Naive B cell (primary cell): Measurements from ENCODE around the gene FBXO42. TPM values are rescaled to one million over a fixed set of nuclear protein-coding genes. Genes with fewer than 3 reads are reported as not detected.

Source experiments
- ATAC-seq, 2 donors: fragments of 150-1000 bp; cut with Tn5 transposase; 2 replicates each; pipeline ENCODE4 v1.10.0; 2021; ENCODE audit warnings: low read depth in 2 of 2, mild to moderate bottlenecking in 2 of 2, moderate library complexity in 2 of 2
- DNase-seq: peaks from one replicate; pipeline ENCODE4 v3.0.0; 2022
- H3K27ac Mint-ChIP-seq, 6 donors: one replicate each; pipeline ENCODE4 v1.8.0; 2020 to 2022; ENCODE audit warnings: mild to moderate bottlenecking in 6 of 6, mixed read lengths in 6 of 6, moderate library complexity in 5 of 6, inconsistent platforms in 2 of 6
- H3K27me3 Mint-ChIP-seq, 3 donors: one replicate each; pipeline ENCODE4 v1.8.0; 2021 to 2022; ENCODE audit warnings: mixed read lengths in 3 of 3, mild to moderate bottlenecking in 1 of 3
- H3K36me3 Mint-ChIP-seq, 2 donors: one replicate each; pipeline ENCODE4 v1.8.0; 2020 to 2022; ENCODE audit warnings: mixed read lengths in 2 of 2, inconsistent platforms in 1 of 2, mild to moderate bottlenecking in 1 of 2
- H3K4me1 Mint-ChIP-seq, 3 donors: one replicate each; pipeline ENCODE4 v1.8.0; 2020 to 2022; ENCODE audit warnings: mixed read lengths in 3 of 3, inconsistent platforms in 1 of 3, mild to moderate bottlenecking in 1 of 3, moderate library complexity in 1 of 3
- H3K4me3 Mint-ChIP-seq, 8 donors: one replicate each; pipeline ENCODE4 v1.8.0; 2020 to 2022; ENCODE audit warnings: mild to moderate bottlenecking in 8 of 8, mixed read lengths in 8 of 8, moderate library complexity in 8 of 8, inconsistent platforms in 2 of 8
- H3K9me3 Mint-ChIP-seq, 7 donors: one replicate each; pipeline ENCODE4 v1.8.0; 2020 to 2022; ENCODE audit warnings: mixed read lengths in 7 of 7, mild to moderate bottlenecking in 5 of 7, inconsistent platforms in 2 of 7, moderate library complexity in 1 of 7
- polyA plus RNA-seq, 6 donors: library from polyadenylated mRNA; unstranded; fragments of 300-500 nt; fragmentation: Illumina TruSeq; gene quantifications; one replicate each; pipeline ENCODE4 v1.2.3, GENCODE V29; 2021; ENCODE audit warnings: low read depth in 6 of 6

The FBXO42 gene
- 10 to 100 TPM; 17.9 to 33.5 (median 21.9) TPM for polyA plus RNA-seq

DNA sequence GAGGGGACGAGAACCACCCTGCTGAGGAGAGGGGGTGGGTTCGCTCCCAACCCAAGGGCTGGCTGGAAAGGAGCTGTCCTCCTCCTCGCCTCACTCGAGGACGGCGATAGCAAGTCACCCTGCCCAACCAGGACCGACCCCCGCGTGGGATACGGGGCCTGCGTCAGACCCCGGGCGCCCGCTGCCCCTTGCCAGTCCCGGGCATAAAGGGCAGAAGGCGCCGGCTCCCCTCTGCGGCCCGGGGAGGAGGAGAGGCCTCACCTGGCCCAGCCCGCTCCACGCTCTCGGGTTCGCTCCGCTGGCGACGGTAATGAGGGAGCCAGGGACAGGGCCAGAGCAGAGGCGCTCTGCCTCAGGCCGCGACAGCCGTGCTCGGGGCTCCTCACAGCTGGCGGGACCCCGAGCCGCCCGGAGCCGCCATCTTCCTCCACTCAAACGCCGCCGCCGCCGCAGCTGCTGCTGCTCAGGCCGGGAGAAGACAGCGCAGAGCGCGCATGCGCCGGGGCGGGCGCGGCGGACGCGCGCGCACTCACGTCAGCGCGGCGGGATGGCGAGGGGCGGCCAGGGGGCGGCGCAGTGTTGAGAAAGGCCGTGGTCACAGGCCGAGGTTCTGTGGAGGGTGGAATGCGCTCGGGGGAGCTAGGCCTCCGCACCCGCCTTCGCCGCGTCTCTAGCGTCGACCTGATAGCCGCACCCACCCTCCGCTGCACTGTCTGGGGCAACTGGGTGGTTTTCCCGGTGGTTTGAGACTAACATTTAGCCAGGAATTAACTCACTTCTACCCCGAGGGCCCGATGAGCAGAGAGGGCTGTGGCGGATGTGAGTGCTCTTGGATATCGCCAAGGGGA lies at the start of gene FBXO42:
TSS of gene FBXO42 (minus strand) at position 487 of the 848 bp plus-strand sequence. CDS start 37,062 bp downstream, outside the sequence.
- peaks cover 11 to 44% (median 20%) of the 10 kb centered on the region in 3 donors for H3K4me1 Mint-ChIP-seq
- H3K4me3 Mint-ChIP-seq: peak within 1 kb of the TSS; percentile 84 to 98 (median 95)
- H3K27me3 Mint-ChIP-seq: no peaks in the 10 kb centered on the region
- DNase-seq (peak; percentile 95), ATAC-seq (peak; percentile 88 to 90)
- no peaks in the 10 kb centered on the region for H3K36me3 Mint-ChIP-seq
- H3K27ac Mint-ChIP-seq: peak within 1 kb of the TSS; percentile 92 to 98 (median 95)
- no peaks in the 10 kb centered on the region for H3K9me3 Mint-ChIP-seq

GRCh38 chr1:16398371-16398953 lies 46.2 kb upstream of the FBXO42 start:
- no peak overlapping the region for H3K4me3 Mint-ChIP-seq
- DNase-seq (no peak), ATAC-seq (no peak)
- H3K4me1 Mint-ChIP-seq: peaks cover 0 to 5% (median 4%) of the 10 kb centered on the region in 3 donors
- peak overlapping the region in 5 of 6 donors; percentile 15 to 74 (median 70) for H3K27ac Mint-ChIP-seq
- no peaks in the 10 kb centered on the region for H3K9me3 Mint-ChIP-seq
- H3K27me3 Mint-ChIP-seq: no peaks in the 10 kb centered on the region
- no peaks in the 10 kb centered on the region for H3K36me3 Mint-ChIP-seq

- no peak for ATAC-seq
- peaks cover 11 to 19% (median 17%) of the 10 kb centered on the region in 3 donors for H3K4me1 Mint-ChIP-seq
- H3K27ac Mint-ChIP-seq: peak overlapping the region in 2 of 6 donors; percentile 61 to 77
- peaks cover 0 to 8% of the 10 kb centered on the region in 2 donors for H3K36me3 Mint-ChIP-seq
- H3K27me3 Mint-ChIP-seq: no peaks in the 10 kb centered on the region
- no peaks in the 10 kb centered on the region for H3K9me3 Mint-ChIP-seq
- no peak for DNase-seq
- H3K4me3 Mint-ChIP-seq: no peak overlapping the region
These were observed 44.8 kb upstream of the FBXO42 start for GRCh38 chr1:16397120-16397519.

- Mint-ChIP-seq H3K27me3 (no peaks in the 10 kb centered on the region), H3K9me3 (no peaks in the 10 kb centered on the region), H3K4me1 (peaks cover 15 to 24% (median 17%) of the 10 kb centered on the region in 3 donors), H3K4me3 (no peak overlapping the region), H3K27ac (peak overlapping the region in 3 of 6 donors; percentile 61 to 92 (median 77)), H3K36me3 (peaks cover 0 to 8% of the 10 kb centered on the region in 2 donors)
- DNase-seq (no peak), ATAC-seq (no peak)
These were observed 44.3 kb upstream of the FBXO42 start for GRCh38 chr1:16396591-16396990.

DNA sequence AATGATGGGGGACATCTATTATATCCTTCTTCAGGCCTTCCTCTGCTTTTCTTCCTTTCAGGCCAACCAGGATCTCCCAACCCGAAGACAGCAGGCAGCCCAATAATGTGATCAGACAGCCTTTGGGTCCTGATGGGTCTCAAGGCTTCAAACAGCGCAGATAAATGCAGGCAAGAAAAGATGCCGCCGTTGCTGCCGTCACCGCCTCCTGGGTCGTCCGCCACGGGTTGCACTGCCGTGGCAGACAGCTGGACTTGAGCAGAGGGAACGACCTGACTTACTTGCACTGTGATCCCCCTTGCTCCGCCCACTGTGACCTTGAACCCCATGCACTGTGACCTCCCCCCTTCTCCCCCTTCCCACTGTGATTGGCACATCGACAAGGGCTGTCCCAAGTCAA lies 42.7 kb upstream of the FBXO42 start:
- DNase-seq (no peak), ATAC-seq (no peak)
- peaks cover 26 to 40% (median 31%) of the 10 kb centered on the region in 3 donors for H3K4me1 Mint-ChIP-seq
- no peak overlapping the region for H3K27ac Mint-ChIP-seq
- H3K4me3 Mint-ChIP-seq: peak overlapping the region in 1 of 8 donors; percentile 60
- H3K9me3 Mint-ChIP-seq: no peaks in the 10 kb centered on the region
- H3K36me3 Mint-ChIP-seq: peaks cover 0 to 8% of the 10 kb centered on the region in 2 donors
- no peaks in the 10 kb centered on the region for H3K27me3 Mint-ChIP-seq

GRCh38 chr1:16393570-16394521 lies 41.6 kb upstream of the FBXO42 start:
- Mint-ChIP-seq H3K27ac (peak overlapping the region in 4 of 6 donors; percentile 19 to 74 (median 34)), H3K36me3 (peaks cover 0 to 8% of the 10 kb centered on the region in 2 donors), H3K9me3 (no peaks in the 10 kb centered on the region), H3K27me3 (no peaks in the 10 kb centered on the region), H3K4me1 (peaks cover 28 to 43% (median 39%) of the 10 kb centered on the region in 3 donors), H3K4me3 (peak overlapping the region in 1 of 8 donors; percentile 2)
- DNase-seq (no peak), ATAC-seq (no peak)

DNA sequence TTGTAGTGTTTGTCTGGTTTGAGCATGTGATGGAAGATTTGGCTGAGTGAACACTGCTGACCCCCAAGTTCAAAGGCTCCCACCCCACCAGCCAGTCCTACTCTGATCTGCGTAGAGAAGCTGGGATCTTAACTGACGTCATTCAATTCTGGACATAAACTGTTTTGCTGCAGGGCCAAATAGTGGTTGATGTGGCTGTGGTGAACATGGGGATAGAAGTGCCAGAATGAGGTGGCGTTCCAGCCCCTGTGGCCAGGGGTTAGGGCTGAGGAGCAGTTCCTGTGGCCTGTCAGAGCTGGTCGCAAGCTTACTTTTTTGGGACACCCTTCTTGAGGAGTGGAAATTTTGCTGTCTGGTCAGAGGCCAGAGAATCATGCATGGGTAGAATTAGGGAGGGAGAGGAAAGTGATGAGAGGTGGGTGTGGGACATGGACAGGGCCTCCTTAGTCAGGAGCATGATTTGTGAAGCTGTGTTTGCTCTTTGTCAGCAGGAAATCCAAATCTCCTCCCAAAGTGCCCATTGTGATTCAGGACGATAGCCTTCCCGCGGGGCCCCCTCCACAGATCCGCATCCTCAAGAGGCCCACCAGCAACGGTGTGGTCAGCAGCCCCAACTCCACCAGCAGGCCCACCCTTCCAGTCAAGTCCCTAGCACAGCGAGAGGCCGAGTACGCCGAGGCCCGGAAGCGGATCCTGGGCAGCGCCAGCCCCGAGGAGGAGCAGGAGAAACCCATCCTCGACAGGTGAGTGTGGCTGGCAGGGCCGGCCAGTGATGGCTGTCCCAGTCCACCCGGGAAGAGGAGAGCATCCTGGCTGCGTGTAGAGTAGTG lies 40.7 kb upstream of the FBXO42 start:
- Mint-ChIP-seq H3K36me3 (peaks cover 0 to 8% of the 10 kb centered on the region in 2 donors), H3K4me1 (peaks cover 31 to 48% (median 39%) of the 10 kb centered on the region in 3 donors), H3K4me3 (peak overlapping the region in 2 of 8 donors; percentile 40 to 64), H3K27me3 (no peaks in the 10 kb centered on the region), H3K27ac (peak overlapping the region in 4 of 6 donors; percentile 36 to 78 (median 63)), H3K9me3 (no peaks in the 10 kb centered on the region)
- ATAC-seq (no peak), DNase-seq (no peak)

- no peak for ATAC-seq
- no peak for DNase-seq
- peak overlapping the region in 1 of 6 donors; percentile 53 for H3K27ac Mint-ChIP-seq
- H3K27me3 Mint-ChIP-seq: no peaks in the 10 kb centered on the region
- H3K36me3 Mint-ChIP-seq: peaks cover 0 to 8% of the 10 kb centered on the region in 2 donors
- no peaks in the 10 kb centered on the region for H3K9me3 Mint-ChIP-seq
- H3K4me3 Mint-ChIP-seq: no peak overlapping the region
- H3K4me1 Mint-ChIP-seq: peaks cover 45 to 62% (median 51%) of the 10 kb centered on the region in 3 donors
These were observed 39.1 kb upstream of the FBXO42 start for GRCh38 chr1:16391411-16391810.

- Mint-ChIP-seq H3K9me3 (no peaks in the 10 kb centered on the region), H3K4me1 (peaks cover 66 to 87% (median 74%) of the 10 kb centered on the region in 3 donors), H3K36me3 (peaks cover 0 to 3% of the 10 kb centered on the region in 2 donors), H3K27ac (peak overlapping the region; percentile 29 to 89 (median 82)), H3K4me3 (peak overlapping the region; percentile 54 to 84 (median 74)), H3K27me3 (no peaks in the 10 kb centered on the region)
- DNase-seq (peak; percentile 12), ATAC-seq (peak; percentile 57 to 59)
These were observed 35.2 kb upstream of the FBXO42 start for GRCh38 chr1:16387201-16388188.

DNA sequence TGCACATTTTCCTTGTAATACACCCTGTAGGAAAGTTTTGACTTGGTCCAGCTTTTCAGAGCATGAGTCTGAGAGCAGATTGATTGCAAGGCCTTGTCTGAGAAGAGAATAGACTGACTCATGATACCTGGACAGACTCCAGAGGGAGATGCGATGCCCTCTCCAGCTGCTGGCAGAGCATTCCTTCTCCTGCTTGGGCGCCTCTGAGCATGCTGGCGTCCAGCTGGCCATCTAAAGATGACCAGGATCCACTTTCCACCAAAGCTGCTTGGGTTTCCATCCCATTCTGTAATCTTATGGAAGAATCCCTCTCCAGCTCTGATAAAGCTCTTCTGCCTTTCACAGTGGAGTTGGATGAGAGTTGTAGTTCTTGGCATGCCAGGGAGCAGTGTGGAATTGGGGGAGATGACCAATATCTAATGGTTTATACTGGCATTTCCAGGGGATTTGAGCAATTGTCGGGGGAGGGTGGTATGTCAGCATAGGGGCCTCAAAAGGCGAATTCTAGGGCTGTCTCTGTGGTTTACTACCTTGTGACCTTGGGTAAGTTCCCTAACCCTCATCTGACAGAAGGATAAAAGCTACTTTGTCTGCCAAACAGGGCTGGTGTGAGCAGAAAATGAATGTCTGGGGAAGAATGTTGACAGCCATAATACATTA lies 34.3 kb upstream of the FBXO42 start:
- Mint-ChIP-seq H3K4me1 (peaks cover 63 to 84% (median 71%) of the 10 kb centered on the region in 3 donors), H3K4me3 (peak overlapping the region; percentile 3 to 84 (median 54))
- DNase-seq: no peak

More for the DNA sequence above, 34.3 kb upstream of the FBXO42 start:
- Mint-ChIP-seq H3K9me3 (no peaks in the 10 kb centered on the region), H3K27ac (peak overlapping the region; percentile 24 to 98 (median 82)), H3K36me3 (no peaks in the 10 kb centered on the region), H3K27me3 (no peaks in the 10 kb centered on the region)
- ATAC-seq: peak; percentile 62 to 67
